Measurements from ENCODE around the gene RBMS3. TPM values are rescaled to one million over a fixed set of nuclear protein-coding genes. Genes with fewer than 3 reads are reported as not detected.
A peak's percentile ranks its signal among the peaks of the same experiment; 100 is the strongest.

The RBMS3 gene
- total RNA-seq, 1 experiment from 2014 or later, result 8.7 TPM

- TF ChIP-seq ZNF532 (CRISPR knock-in tag; IDR thresholded peaks at IDR 0.05; ENCODE audit: borderline replicate concordance), result no peak
- TF ChIP-seq CREB1 (CRISPR knock-in tag; IDR thresholded peaks at IDR 0.05), result no peak
- TF ChIP-seq NFE2L1 (CRISPR knock-in tag; IDR thresholded peaks at IDR 0.05), result no peak
- TF ChIP-seq ATF1 (CRISPR knock-in tag; IDR thresholded peaks at IDR 0.05), result no peak
- no peak for TF ChIP-seq TEAD1 (CRISPR knock-in tag; IDR thresholded peaks at IDR 0.05)
- TF ChIP-seq ZNF396 (CRISPR knock-in tag; IDR thresholded peaks at IDR 0.05; ENCODE audit: borderline replicate concordance), result no peak
- no peak for TF ChIP-seq SOX15 (CRISPR knock-in tag; IDR thresholded peaks at IDR 0.05)
- TF ChIP-seq ZBTB21 (CRISPR knock-in tag; IDR thresholded peaks at IDR 0.05; ENCODE audit: borderline replicate concordance), result no peak
- no peak for TF ChIP-seq NR1H2 (CRISPR knock-in tag; IDR thresholded peaks at IDR 0.05)
- TF ChIP-seq GTF2I (CRISPR knock-in tag; conservative IDR thresholded peaks at IDR 0.05), result no peak
Observed at GRCh38 chr3:29441422-29441821, 160.6 kb downstream of the RBMS3 start (continued).

- Mint-ChIP-seq H3K9me3 (peaks cover 6% of the 10 kb centered on the region), H3K4me1 (peaks cover 29% of the 10 kb centered on the region), H3K4me3 (no peak overlapping the region), H3K27me3 (ENCODE audit: low read depth) (no peaks in the 10 kb centered on the region), H3K27ac (0 out of 2 replicates have a peak overlapping the region, but pooled peaks have one; percentile 7), H3K36me3 (no peaks in the 10 kb centered on the region)
- no peak for TF ChIP-seq NR1H2 (CRISPR knock-in tag; IDR thresholded peaks at IDR 0.05)
- no peak for TF ChIP-seq ZMAT4 (CRISPR knock-in tag; IDR thresholded peaks at IDR 0.05)
- no peak for TF ChIP-seq GTF2I (CRISPR knock-in tag; conservative IDR thresholded peaks at IDR 0.05)
- no peak for TF ChIP-seq ELF4 (CRISPR knock-in tag; IDR thresholded peaks at IDR 0.05; ENCODE audit: low read depth)
- no peak for TF ChIP-seq MAX (CRISPR knock-in tag; IDR thresholded peaks at IDR 0.05)
- no peak for TF ChIP-seq E2F1 (CRISPR knock-in tag; IDR thresholded peaks at IDR 0.05)
- no peak for TF ChIP-seq TEAD4 (CRISPR knock-in tag; IDR thresholded peaks at IDR 0.05)
- TF ChIP-seq ARID4B (CRISPR knock-in tag; IDR thresholded peaks at IDR 0.05; ENCODE audit: borderline replicate concordance), result no peak
- DNase-seq (ENCODE audit: low spot score), result no peak
- CTCF ChIA-PET, result no interaction called here
- ATAC-seq, result no peak
- POLR2A ChIA-PET, result no interaction called here
Observed at GRCh38 chr3:29447946-29448627, 167.2 kb downstream of the RBMS3 start.

Measured in WTC11 (cell line).